KG1 (cell line): ENCODE measurements around the gene QPCT.
"Not testable (repeated sequence)": the region's sequence is repeated elsewhere in the genome, so short reads cannot be mapped to it uniquely, and the experiment has no call there.

Experiments
- DNase-seq: peaks from one replicate; lab custom pipeline; 2025; lab: John Stamatoyannopoulos, UW

The QPCT gene

GRCh38 chr2:37391711-37392110 lies 47.3 kb downstream of the QPCT start:
- DNase-seq = no peak

GRCh38 chr2:37392428-37392827 lies 48.0 kb downstream of the QPCT start:
- no peak for DNase-seq

- no peak for DNase-seq
These were observed 49.8 kb downstream of the QPCT start for GRCh38 chr2:37394263-37394662.

- DNase-seq = no peak
These were observed 50.5 kb downstream of the QPCT start for GRCh38 chr2:37394796-37395555.

- DNase-seq = no peak
These were observed 52.6 kb downstream of the QPCT start for GRCh38 chr2:37396890-37397565.

GRCh38 chr2:37398990-37399389 lies 54.6 kb downstream of the QPCT start:
- no peak for DNase-seq

GRCh38 chr2:37400041-37400440 lies 55.6 kb downstream of the QPCT start:
- no peak for DNase-seq

GRCh38 chr2:37402636-37403035 lies 58.2 kb downstream of the QPCT start:
- DNase-seq = no peak

- DNase-seq = no peak
These were observed 61.4 kb downstream of the QPCT start for GRCh38 chr2:37405781-37406180.

GRCh38 chr2:37412231-37412630 lies 67.8 kb downstream of the QPCT start:
- DNase-seq = no peak

- not testable (repeated sequence) for DNase-seq
These were observed 69.6 kb downstream of the QPCT start for GRCh38 chr2:37413911-37414469.

- DNase-seq = peak; percentile 52
These were observed 70.1 kb downstream of the QPCT start for GRCh38 chr2:37414470-37414949.

- no peak for DNase-seq
These were observed 70.8 kb downstream of the QPCT start for GRCh38 chr2:37415128-37415820.

- no peak for DNase-seq
These were observed 72.9 kb downstream of the QPCT start for GRCh38 chr2:37417321-37417720.

GRCh38 chr2:37418956-37419355 lies 74.5 kb downstream of the QPCT start:
- DNase-seq = no peak

- DNase-seq = no peak
These were observed 77.3 kb downstream of the QPCT start for GRCh38 chr2:37421686-37422085.

- DNase-seq = no peak
These were observed 78.4 kb downstream of the QPCT start for GRCh38 chr2:37422816-37423215.
